T-cell (primary cell): ENCODE results near the gene ANKRD2. TPM values are rescaled to one million over a fixed set of nuclear protein-coding genes. Genes with fewer than 3 reads are reported as not detected.

Source experiments
- ATAC-seq, 4 experiments: fragments of 200-7000 bp in 3 of 4; fragments of 150-1000 bp in 1 of 4; cut with Tn5 transposase; replicated peaks in 1 of 4; 1 replicate in 3 of 4; 2 replicates in 1 of 4; pipeline ENCODE4 v1.10.0; 2021; ENCODE audit warnings: moderate library complexity in 3 of 4, mild to moderate bottlenecking in 2 of 4, moderate number of reproducible peaks in 1 of 4
- CTCF ChIA-PET, 2 donors: fragments of 300-600 bp; sonication (Branson Sonifier 250); formaldehyde crosslinking; loops; one replicate each; lab custom pipeline; 2022; ENCODE audit warnings: antibody characterized with exemption in 2 of 2; lab: Charles Lee
- POLR2A ChIA-PET, 2 donors: fragments of 300-600 bp; sonication (Branson Sonifier 250); formaldehyde crosslinking; loops; one replicate each; lab custom pipeline; 2022; ENCODE audit warnings: antibody characterized with exemption in 2 of 2; lab: Charles Lee
- DNase-seq, 35 experiments: peaks; one replicate each; pipeline versions ENCODE4 v3.0.0 to v3.0.0-alpha.2; 2013 to 2023
- H3K27ac ChIP-seq: one replicate; pipeline ENCODE4 v1.5.1; 2013; ENCODE audit warnings: low read length
- H3K27me3 ChIP-seq, 2 experiments: replicated peaks in 1 of 2; 1 replicate in 1 of 2; 2 replicates in 1 of 2; pipeline versions ENCODE4 v1.6.1 to v1.7.0; 2013; ENCODE audit warnings: low read length in 1 of 2, mixed read lengths in 1 of 2; ENCODE audit not compliant: control insufficient read depth in 2 of 2, insufficient read depth in 2 of 2; ENCODE audit errors: extremely low read depth in 1 of 2
- H3K36me3 ChIP-seq, 2 donors: 1 replicate in 1 of 2; 2 replicates in 1 of 2; pipeline versions ENCODE4 v1.6.1 to v1.7.0; 2013; ENCODE audit warnings: low read length in 1 of 2; ENCODE audit not compliant: control insufficient read depth in 2 of 2, insufficient read depth in 1 of 2; ENCODE audit errors: extremely low read depth in 1 of 2
- H3K4me1 ChIP-seq, 2 experiments: 1 replicate in 1 of 2; 2 replicates in 1 of 2; pipeline versions ENCODE4 v1.6.1 to v1.7.0; 2013; ENCODE audit warnings: low read length in 2 of 2, mixed read lengths in 1 of 2; ENCODE audit not compliant: insufficient read depth in 2 of 2, control insufficient read depth in 1 of 2; ENCODE audit errors: extremely low read depth in 1 of 2
- H3K4me3 ChIP-seq, 2 donors: 1 replicate in 1 of 2; 2 replicates in 1 of 2; pipeline versions ENCODE4 v1.5.1 to v1.7.0; 2013; ENCODE audit warnings: mild to moderate bottlenecking in 2 of 2, low read length in 1 of 2, moderate library complexity in 1 of 2; ENCODE audit not compliant: control insufficient read depth in 1 of 2; ENCODE audit errors: extremely low read depth in 1 of 2
- H3K9me3 ChIP-seq: 2 replicates; pipeline ENCODE4 v1.7.0; 2013
- H3K27ac Mint-ChIP-seq, 2 donors: one replicate each; pipeline ENCODE4 v1.8.0; 2020 to 2021; ENCODE audit warnings: mild to moderate bottlenecking in 2 of 2, mixed read lengths in 2 of 2
- H3K27me3 Mint-ChIP-seq, 2 donors: one replicate each; pipeline ENCODE4 v1.8.0; 2021 to 2022; ENCODE audit warnings: mixed read lengths in 2 of 2
- H3K36me3 Mint-ChIP-seq: one replicate; pipeline ENCODE4 v1.8.0; 2021; ENCODE audit warnings: mixed read lengths
- H3K4me1 Mint-ChIP-seq, 3 donors: one replicate each; pipeline ENCODE4 v1.8.0; 2020 to 2022; ENCODE audit warnings: mixed read lengths in 3 of 3, mild to moderate bottlenecking in 1 of 3
- H3K4me3 Mint-ChIP-seq, 3 donors: one replicate each; pipeline ENCODE4 v1.8.0; 2020 to 2022; ENCODE audit warnings: mild to moderate bottlenecking in 3 of 3, mixed read lengths in 3 of 3, moderate library complexity in 3 of 3
- H3K9me3 Mint-ChIP-seq, 3 donors: one replicate each; pipeline ENCODE4 v1.8.0; 2020 to 2022; ENCODE audit warnings: mixed read lengths in 3 of 3
- WGBS: methylation state at CpG from one replicate; pipeline ENCODE4 v1.1.5; 2013; ENCODE audit warnings: missing lambda C conversion rate; ENCODE audit not compliant: insufficient coverage; 5-methylcytosine and 5-hydroxymethylcytosine counted together
- total RNA-seq, 35 experiments: library from RNA in 6 of 35; stranded (reverse) in 6 of 35; fragments of 120-200 nt in 1 of 35; gene quantifications; one replicate each; pipeline versions ENCODE4 v1.2.1 to v1.2.4 and lab custom pipeline; 2013 to 2026

The ANKRD2 gene
- total RNA-seq, 5 donors from 2014 or later (not counting 1 experiment from before 2014, with no cell fraction given), result 0.35 TPM; not detected in 4

- no peak for ATAC-seq
- no peak overlapping the region for H3K4me3 ChIP-seq
- H3K36me3 ChIP-seq, result peaks cover 0 to 4% of the 10 kb centered on the region in 2 donors
- H3K4me1 Mint-ChIP-seq, result no peaks in the 10 kb centered on the region
- H3K4me3 Mint-ChIP-seq, result no peak overlapping the region
- no peaks in the 10 kb centered on the region for H3K9me3 ChIP-seq
- no peak overlapping the region for H3K27ac Mint-ChIP-seq
- H3K27me3 Mint-ChIP-seq, result peaks cover 0 to 3% of the 10 kb centered on the region in 2 donors
- WGBS, result 91% methylated on average over 9 of the region's 12 CpGs
- no peaks in the 10 kb centered on the region for H3K4me1 ChIP-seq
- no peak overlapping the region for H3K27ac ChIP-seq
- no peaks in the 10 kb centered on the region for H3K36me3 Mint-ChIP-seq
- H3K9me3 Mint-ChIP-seq, result no peaks in the 10 kb centered on the region
- no peak for DNase-seq
- H3K27me3 ChIP-seq, result peaks cover 0 to 12% of the 10 kb centered on the region in 2 experiments
- ChIA-PET CTCF (no interaction called here), POLR2A (no interaction called here)
Observed at GRCh38 chr10:97611473-97611872, 38.9 kb downstream of the ANKRD2 start.

- no CpG with 5 or more reads among the region's 2 CpGs for WGBS
- Mint-ChIP-seq H3K27ac (no peak overlapping the region), H3K4me1 (no peaks in the 10 kb centered on the region), H3K27me3 (no peaks in the 10 kb centered on the region), H3K9me3 (no peaks in the 10 kb centered on the region), H3K36me3 (no peaks in the 10 kb centered on the region), H3K4me3 (no peak overlapping the region)
- Histone ChIP-seq H3K36me3 (peaks cover 0 to 4% of the 10 kb centered on the region in 2 donors), H3K4me3 (no peak overlapping the region), H3K27ac (no peak overlapping the region), H3K4me1 (no peaks in the 10 kb centered on the region), H3K9me3 (no peaks in the 10 kb centered on the region), H3K27me3 (peaks cover 0 to 6% of the 10 kb centered on the region in 2 experiments)
- ChIA-PET CTCF (no interaction called here), POLR2A (interaction anchor here in 1 of 2 donors (0.6 to 0.7 kb wide), 2 partner anchors 56 to 159 kb away, joined by 3 to 9 read pairs; no protein-coding TSS in a partner anchor)
- DNase-seq (peak in 1 of 35 experiments; percentile 13), ATAC-seq (no peak)
Observed at GRCh38 chr10:97612386-97612785, 39.8 kb downstream of the ANKRD2 start.

- Mint-ChIP-seq H3K36me3 (no peaks in the 10 kb centered on the region), H3K4me3 (no peak overlapping the region), H3K4me1 (no peaks in the 10 kb centered on the region), H3K27ac (no peak overlapping the region), H3K9me3 (no peaks in the 10 kb centered on the region), H3K27me3 (no peaks in the 10 kb centered on the region)
- H3K27ac ChIP-seq, result no peak overlapping the region
- DNase-seq, result no peak
- no CpG with 5 or more reads among the region's 4 CpGs for WGBS
- H3K36me3 ChIP-seq, result peaks cover 0 to 4% of the 10 kb centered on the region in 2 donors
- no peaks in the 10 kb centered on the region for H3K9me3 ChIP-seq
- no peaks in the 10 kb centered on the region for H3K4me1 ChIP-seq
- CTCF ChIA-PET, result no interaction called here
- H3K27me3 ChIP-seq, result no peaks in the 10 kb centered on the region
- POLR2A ChIA-PET, result no interaction called here
- ATAC-seq, result no peak
- no peak overlapping the region for H3K4me3 ChIP-seq
Observed at GRCh38 chr10:97618285-97618684, 45.7 kb downstream of the ANKRD2 start.

- ATAC-seq (no peak), DNase-seq (no peak)
- no peaks in the 10 kb centered on the region for H3K4me1 ChIP-seq
- Mint-ChIP-seq H3K36me3 (no peaks in the 10 kb centered on the region), H3K4me3 (no peak overlapping the region), H3K27me3 (no peaks in the 10 kb centered on the region), H3K4me1 (no peaks in the 10 kb centered on the region), H3K27ac (no peak overlapping the region), H3K9me3 (no peaks in the 10 kb centered on the region)
- no CpG with 5 or more reads among the region's 4 CpGs for WGBS
- ChIA-PET POLR2A (no interaction called here), CTCF (interaction anchor here in 1 of 2 donors (0.7 kb wide), 1 partner anchor 47 kb away, joined by 12 read pairs; no protein-coding TSS in a partner anchor)
- H3K9me3 ChIP-seq, result no peaks in the 10 kb centered on the region
- peaks cover 0 to 4% of the 10 kb centered on the region in 2 donors for H3K36me3 ChIP-seq
- no peak overlapping the region for H3K4me3 ChIP-seq
- H3K27me3 ChIP-seq, result no peaks in the 10 kb centered on the region
- no peak overlapping the region for H3K27ac ChIP-seq
Observed at GRCh38 chr10:97618733-97619132, 46.2 kb downstream of the ANKRD2 start.

GRCh38 chr10:97623277-97623676, 50.7 kb downstream of the ANKRD2 start:
- Mint-ChIP-seq H3K4me1 (no peaks in the 10 kb centered on the region), H3K27ac (no peak overlapping the region), H3K4me3 (no peak overlapping the region), H3K36me3 (no peaks in the 10 kb centered on the region), H3K27me3 (no peaks in the 10 kb centered on the region), H3K9me3 (no peaks in the 10 kb centered on the region)
- ChIA-PET CTCF (no interaction called here), POLR2A (interaction anchor here in 1 of 2 donors (0.6 kb wide), 2 partner anchors 15 to 28 kb away, joined by 3 to 7 read pairs; no protein-coding TSS in a partner anchor)
- ATAC-seq, result no peak
- no peak for DNase-seq
- WGBS, result no CpG with 5 or more reads among the region's 1 CpG
- H3K27ac ChIP-seq, result no peak overlapping the region
- H3K4me3 ChIP-seq, result no peak overlapping the region
- no peaks in the 10 kb centered on the region for H3K27me3 ChIP-seq
- H3K36me3 ChIP-seq, result no peaks in the 10 kb centered on the region
- H3K4me1 ChIP-seq, result no peaks in the 10 kb centered on the region
- no peaks in the 10 kb centered on the region for H3K9me3 ChIP-seq

- peaks cover 0 to under 1% of the 10 kb centered on the region in 2 experiments for H3K27me3 ChIP-seq
- Mint-ChIP-seq H3K9me3 (no peaks in the 10 kb centered on the region), H3K4me1 (peaks cover 2 to 4% (median 3%) of the 10 kb centered on the region in 3 donors), H3K36me3 (no peaks in the 10 kb centered on the region), H3K27ac (no peak overlapping the region), H3K27me3 (no peaks in the 10 kb centered on the region), H3K4me3 (no peak overlapping the region)
- no peak overlapping the region for H3K4me3 ChIP-seq
- no peaks in the 10 kb centered on the region for H3K9me3 ChIP-seq
- DNase-seq, result no peak
- no peaks in the 10 kb centered on the region for H3K36me3 ChIP-seq
- ChIA-PET CTCF (no interaction called here), POLR2A (no interaction called here)
- peaks cover 1 to 2% of the 10 kb centered on the region in 2 experiments for H3K4me1 ChIP-seq
- no peak overlapping the region for H3K27ac ChIP-seq
- no peak for ATAC-seq
- 87% methylated on average over 4 of the region's 4 CpGs for WGBS
Observed at GRCh38 chr10:97627731-97628130, 55.2 kb downstream of the ANKRD2 start.
